Measurements from ENCODE around the gene NUAK2.
"Not testable (repeated sequence)": the region's sequence is repeated elsewhere in the genome, so short reads cannot be mapped to it uniquely, and the experiment has no call there.

The NUAK2 gene

GRCh38 chr1:205317311-205317917 is 4.1 kb downstream of the NUAK2 start:
- peak; percentile 89 for DNase-seq

DNA sequence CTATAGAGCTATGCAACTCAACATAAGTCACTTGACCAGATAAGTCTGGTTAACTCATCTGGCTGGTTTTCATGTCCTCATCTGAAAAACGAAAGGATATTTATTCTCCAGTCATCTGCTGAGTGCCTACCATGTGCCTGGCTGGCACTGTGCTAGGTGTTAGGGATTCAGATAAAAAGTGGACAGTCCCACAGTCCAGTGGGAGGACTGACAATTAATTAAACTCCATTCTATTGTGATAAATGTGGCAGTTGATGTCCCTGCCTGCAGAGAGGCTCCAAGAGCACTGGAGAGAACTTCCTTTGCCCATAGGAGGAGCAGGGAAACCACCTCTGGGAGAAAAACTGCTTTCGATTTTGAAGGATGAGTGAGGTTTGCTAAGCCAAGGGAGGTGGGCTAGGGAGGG is 5.4 kb downstream of the NUAK2 start:
- DNase-seq = no peak

DNA sequence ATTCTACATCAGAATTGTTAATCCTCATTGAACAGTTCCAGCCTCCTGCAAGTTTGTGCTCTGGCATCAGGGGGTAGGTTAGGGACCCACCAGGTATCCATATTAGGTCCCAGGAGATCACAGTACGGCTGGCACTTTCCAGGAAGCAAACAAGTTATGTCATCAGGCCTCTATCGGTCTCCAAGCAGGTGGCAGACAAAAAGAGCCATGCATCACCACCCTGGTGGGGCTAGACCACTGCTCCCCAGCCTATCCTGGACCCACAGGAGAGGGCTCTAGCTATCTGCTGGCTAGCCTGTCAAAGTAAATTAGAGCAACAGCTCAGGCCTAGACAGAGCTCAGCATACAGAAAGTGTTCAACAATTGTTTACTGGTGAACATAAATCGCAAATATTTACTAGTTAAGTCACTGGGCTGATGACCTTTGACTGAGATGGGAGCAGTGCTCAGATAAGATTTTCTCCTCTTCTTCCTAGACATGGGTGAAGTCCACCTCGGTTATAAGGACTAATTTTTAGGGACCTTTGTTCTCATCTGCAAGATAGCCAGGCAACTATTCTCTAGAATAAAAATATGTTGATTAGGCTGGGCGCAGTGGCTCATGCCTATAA is 6.4 kb downstream of the NUAK2 start:
- peak; percentile 40 for DNase-seq

GRCh38 chr1:205313563-205314308 is 7.8 kb downstream of the NUAK2 start:
- peak; percentile 55 for DNase-seq

- DNase-seq = no peak
These were observed 8.5 kb downstream of the NUAK2 start for GRCh38 chr1:205312866-205313562.

DNA sequence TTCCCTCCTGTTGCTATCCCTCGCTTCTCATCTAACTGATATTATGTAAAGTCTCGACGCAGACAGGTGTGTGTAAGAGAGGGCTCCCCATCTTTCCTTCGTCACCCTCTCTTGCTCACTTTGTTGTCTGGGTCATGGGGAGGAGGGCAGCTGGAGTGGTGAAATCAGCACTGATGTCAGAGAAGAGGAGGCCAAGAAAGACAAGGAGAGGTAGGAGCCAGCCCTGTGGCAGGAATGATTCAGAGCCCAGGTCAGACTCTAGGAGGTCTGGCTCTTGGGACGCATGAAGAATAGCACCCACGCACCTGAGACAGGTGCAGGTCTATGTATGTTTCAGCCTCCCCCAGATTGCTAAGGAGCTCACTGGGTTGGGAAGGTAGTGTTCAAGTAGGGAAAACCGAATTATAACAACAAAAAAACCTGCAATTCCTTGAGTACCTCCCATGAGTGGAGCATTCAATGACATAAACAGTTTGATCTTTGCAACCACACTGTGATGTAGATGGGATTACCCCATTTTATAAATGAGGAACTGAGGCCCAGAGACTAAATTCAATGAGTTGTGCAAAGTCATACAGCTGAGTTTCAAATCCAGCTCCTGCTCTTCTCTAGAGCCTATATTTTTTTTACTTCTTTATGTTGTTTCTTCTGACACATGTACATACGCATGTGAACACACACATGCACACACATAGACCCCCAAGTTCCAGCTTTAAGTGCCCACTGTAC is 10.4 kb downstream of the NUAK2 start:
- no peak for DNase-seq

DNA sequence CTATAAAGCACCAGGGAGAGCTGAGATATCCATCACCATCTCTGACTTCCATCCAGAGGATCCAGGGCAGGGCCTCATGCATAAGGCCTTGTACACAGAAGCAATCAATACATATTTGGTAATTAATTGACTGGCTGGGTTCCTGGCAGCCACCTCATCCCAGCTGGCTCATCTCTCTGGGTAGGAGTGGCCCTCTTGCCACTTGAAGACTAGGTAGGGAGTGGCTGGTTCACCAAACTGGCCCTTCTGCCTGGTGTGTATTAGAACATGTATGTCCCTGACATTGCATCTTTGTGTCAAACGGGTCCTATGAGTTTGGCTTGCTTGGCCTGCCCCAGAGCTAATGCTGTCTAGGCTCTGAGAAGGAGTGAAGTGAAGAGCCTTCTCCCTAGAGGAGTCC is 11.8 kb downstream of the NUAK2 start:
- no peak for DNase-seq

- no peak for DNase-seq
These were observed 14.5 kb downstream of the NUAK2 start for GRCh38 chr1:205306929-205307566.

DNA sequence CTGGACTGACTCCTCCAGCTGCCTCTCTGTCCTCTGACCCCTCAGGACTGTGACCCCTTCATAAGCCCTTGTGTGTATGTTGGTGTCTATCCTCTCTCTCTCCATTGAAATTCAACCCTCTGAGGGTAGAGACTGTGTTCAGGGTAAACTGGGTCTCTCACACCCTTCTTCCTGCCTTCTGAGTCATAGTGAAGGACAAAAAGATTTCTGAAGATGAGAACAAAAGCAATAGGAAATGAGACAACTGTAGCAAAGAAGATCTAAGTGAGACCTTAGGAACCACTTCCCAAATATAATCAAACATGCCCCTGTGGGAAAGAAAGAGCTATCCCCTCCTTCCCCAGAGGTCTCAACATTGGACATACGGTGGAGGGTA is 16.9 kb downstream of the NUAK2 start:
- no peak for DNase-seq

DNA sequence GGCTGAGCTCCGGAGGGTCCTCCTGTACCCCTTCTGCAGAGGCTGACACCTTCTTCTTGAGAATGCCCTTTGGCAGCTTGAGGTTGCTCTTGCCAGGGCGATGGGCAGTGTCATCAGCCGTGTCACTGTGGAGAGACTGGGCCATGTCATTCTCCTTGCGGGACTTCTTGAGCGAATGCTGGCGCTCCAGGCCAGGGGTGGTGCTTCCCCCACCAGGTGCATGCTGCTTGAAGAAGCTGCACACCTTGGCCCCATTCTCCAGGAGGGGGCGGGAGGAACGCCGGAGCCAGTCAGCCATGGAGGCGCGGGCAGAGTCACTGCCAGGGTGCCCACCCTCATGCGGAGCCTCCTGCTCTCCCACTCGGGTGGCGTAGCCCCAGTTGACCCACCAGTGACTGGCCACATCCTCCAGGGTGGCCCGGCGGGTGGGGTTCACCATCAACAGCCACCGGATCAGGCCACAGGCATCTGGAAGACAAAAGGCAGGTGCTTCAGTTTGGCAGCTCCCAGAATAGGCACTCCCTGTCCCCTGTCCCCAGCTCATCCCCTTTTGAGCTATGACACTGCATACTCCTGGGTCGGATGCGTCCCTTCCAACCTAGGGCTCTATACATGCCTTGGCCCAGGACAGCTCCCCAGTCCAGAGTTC is 17.4 kb downstream of the NUAK2 start:
- no peak for DNase-seq

DNA sequence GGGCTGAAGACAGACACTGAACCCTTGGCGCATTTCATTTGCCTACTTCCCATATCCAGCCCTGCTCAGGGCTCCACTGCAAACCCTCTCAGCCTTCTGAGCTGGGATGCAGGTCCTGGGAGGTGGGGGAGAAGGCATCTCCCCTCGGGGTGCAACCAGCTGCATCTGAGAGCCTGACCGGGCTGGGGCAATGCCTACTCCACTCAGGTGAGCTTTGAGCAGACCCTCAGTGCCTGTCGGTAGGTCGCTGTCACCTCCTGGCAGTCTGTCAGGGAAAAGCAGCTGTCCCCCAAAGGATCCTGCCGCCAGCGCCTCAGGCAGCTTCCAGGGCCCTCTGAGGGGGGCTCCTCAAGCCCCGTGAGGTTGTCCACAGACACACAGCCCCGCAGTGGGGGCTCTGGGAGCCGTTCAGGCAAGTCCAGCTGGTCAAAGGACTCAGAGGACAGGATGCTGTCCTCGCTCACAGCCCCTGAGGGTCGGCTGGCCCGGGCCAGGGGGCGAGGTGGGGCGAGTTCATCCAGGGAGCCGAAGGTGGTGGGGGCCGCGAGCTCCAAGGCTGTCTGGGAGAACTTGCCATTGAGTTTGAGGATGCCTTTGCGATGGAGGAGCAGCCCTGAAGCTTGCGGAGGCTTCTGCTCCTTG is 18.2 kb downstream of the NUAK2 start:
- no peak for DNase-seq

GRCh38 chr1:205301842-205302588 is 19.5 kb downstream of the NUAK2 start:
- DNase-seq = no peak

- DNase-seq = peak; percentile 87
These were observed 20.2 kb downstream of the NUAK2 start for GRCh38 chr1:205301205-205301821.

GRCh38 chr1:205300149-205300548 is 21.4 kb downstream of the NUAK2 start:
- DNase-seq = no peak

DNA sequence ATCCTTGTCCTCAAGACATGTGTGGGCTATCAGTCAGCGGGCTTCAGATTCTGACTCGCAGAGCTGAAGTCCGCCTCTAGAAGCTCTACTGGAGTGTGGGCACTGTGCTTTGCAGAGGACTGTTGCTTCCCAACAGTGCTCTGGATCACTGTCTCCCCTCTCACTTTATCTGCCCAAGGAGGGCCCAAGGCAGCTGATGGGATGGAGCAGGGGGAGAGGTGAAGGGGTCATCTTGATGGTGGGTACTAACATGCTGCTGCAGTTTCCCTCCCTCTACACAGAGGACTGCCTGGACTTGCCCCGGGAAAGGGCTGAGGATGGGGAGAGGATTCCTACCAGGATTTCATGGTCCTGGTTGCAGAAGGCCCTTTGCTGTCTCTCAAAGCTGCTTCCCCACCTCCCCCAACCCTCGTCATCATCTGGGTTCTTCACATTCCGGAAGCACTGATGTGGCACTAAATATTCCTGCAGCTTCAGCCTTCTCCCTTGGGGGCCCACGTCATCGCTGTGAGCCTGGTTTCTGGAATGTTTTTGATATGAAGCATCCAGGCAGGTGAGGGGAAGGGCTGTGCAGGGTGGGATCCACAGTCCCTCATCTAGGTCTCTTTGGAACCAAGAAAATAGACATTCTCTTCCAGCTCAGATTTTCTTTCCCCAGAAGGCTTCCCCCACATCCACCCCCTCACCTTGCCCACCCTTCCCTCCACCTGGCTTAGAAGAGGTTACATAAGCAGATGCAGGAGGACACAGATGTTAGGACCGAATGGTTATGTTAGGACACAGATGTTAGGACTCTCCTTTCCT is 23.2 kb downstream of the NUAK2 start:
- DNase-seq = peak; percentile 63

- not testable (repeated sequence) for DNase-seq
These were observed 23.9 kb downstream of the NUAK2 start for GRCh38 chr1:205297546-205298177.

DNA sequence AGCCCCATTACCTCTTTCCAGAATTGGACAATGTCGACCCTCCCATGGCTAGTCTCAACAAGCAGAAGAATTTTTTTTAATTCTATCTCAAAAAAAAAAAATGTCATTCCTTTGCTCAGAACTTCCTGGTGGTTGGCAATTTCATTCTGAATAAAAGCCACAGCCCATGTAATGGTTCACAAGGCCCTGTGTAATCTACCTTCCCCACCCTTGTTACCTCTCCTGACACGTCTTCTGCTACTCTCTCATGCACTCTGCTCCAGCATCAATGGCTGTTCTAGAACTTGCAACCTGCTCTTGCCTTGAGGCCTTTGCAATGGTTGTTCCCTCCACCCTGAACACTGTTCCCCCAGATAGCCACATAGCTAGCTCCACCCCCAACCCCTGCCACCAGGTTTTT is 25.4 kb downstream of the NUAK2 start:
- no peak for DNase-seq

- no peak for DNase-seq
These were observed 26.6 kb downstream of the NUAK2 start for GRCh38 chr1:205294934-205295333.

All from NCI-H2107 (cell line).